GM12878 (cell line): ENCODE results near the gene ATXN1. TPM values are rescaled to one million over a fixed set of nuclear protein-coding genes. Genes with fewer than 3 reads are reported as not detected.

Experiments used
- EP300 ChIP-seq, 2 experiments: fragments of 150-350 bp in 1 of 2; IDR thresholded peaks; 2 replicates each; pipeline ENCODE4 v1.6.1; 2011 to 2012; ENCODE audit warnings: low read depth in 2 of 2, low read length in 2 of 2, borderline replicate concordance in 1 of 2, improper control_type of control experiment in 1 of 2, inconsistent platforms in 1 of 2; ENCODE audit not compliant: control insufficient read depth in 1 of 2
- PAX8 ChIP-seq: fragments of 450-650 bp; IDR thresholded peaks from 2 replicates; pipeline ENCODE4 v1.6.1; 2017; ENCODE audit warnings: mild to moderate bottlenecking, moderate library complexity
- POLR2A ChIP-seq: IDR thresholded peaks from 2 replicates; pipeline ENCODE4 v1.6.1; 2011; ENCODE audit warnings: low read depth, mild to moderate bottlenecking, low read length
- SIN3A ChIP-seq: IDR thresholded peaks from 2 replicates; pipeline ENCODE4 v1.6.1; 2012; ENCODE audit warnings: low read depth, low read length, improper control_type of control experiment
- SUZ12 ChIP-seq: fragments of 200-600 bp; sonication (generic); IDR thresholded peaks from one replicate; pipeline ENCODE4 v1.6.1; 2018; ENCODE audit warnings: antibody characterized with exemption, mild to moderate bottlenecking; ENCODE audit not compliant: unreplicated experiment
- ZBTB4 ChIP-seq: fragments of 450-650 bp; formaldehyde crosslinking; IDR thresholded peaks from 2 replicates; pipeline ENCODE4 v1.4.0; 2022; ENCODE audit warnings: mild to moderate bottlenecking, moderate library complexity
- ZNF274 ChIP-seq: IDR thresholded peaks from one replicate; pipeline ENCODE4 v1.8.0; 2011; ENCODE audit not compliant: insufficient read length, insufficient read depth
- polyA plus RNA-seq, 11 experiments: library from polyadenylated mRNA; depleted of rRNA in 4 of 11; unstranded in 6 of 11; stranded (reverse) in 5 of 11; fragments of >200 nt; fragmentation: Nextera tagmentation in 4 of 11; fragmentation: Illumina TruSeq in 1 of 11; extraction: Ambion mirVana in 4 of 11; extraction: Trizol in 1 of 11; gene quantifications; 1 replicate in 1 of 11; 2 replicates in 10 of 11; pipeline versions ENCODE4 v1.2.1 to v1.2.3, GENCODE V29; 2011 to 2016; ENCODE audit warnings: inconsistent platforms in 2 of 11, missing spikeins in 2 of 11, low read depth in 1 of 11
- total RNA-seq, 4 experiments: library from RNA; depleted of rRNA in 3 of 4; stranded (reverse); fragments of >200 nt in 3 of 4; fragmentation: Illumina TruSeq in 1 of 4; extraction: Trizol in 1 of 4; gene quantifications; 2 replicates each; pipeline versions ENCODE4 v1.2.1 to v1.2.3, GENCODE V29; 2013 to 2021
- TF ChIP-seq, protein P1 (sequence below): fragments of 450-650 bp; formaldehyde crosslinking; IDR thresholded peaks from 2 replicates; pipeline ENCODE4 v1.5.0; 2022; ENCODE audit warnings: mild to moderate bottlenecking, missing genetic modification characterization

Gene ATXN1
- total and polyA plus RNA-seq, 10 of the 15 experiments (the other 5 are each of a cell fraction or from before 2014, with no cell fraction given), result 12.2 to 51.2 (median 20.5) TPM

DNA sequence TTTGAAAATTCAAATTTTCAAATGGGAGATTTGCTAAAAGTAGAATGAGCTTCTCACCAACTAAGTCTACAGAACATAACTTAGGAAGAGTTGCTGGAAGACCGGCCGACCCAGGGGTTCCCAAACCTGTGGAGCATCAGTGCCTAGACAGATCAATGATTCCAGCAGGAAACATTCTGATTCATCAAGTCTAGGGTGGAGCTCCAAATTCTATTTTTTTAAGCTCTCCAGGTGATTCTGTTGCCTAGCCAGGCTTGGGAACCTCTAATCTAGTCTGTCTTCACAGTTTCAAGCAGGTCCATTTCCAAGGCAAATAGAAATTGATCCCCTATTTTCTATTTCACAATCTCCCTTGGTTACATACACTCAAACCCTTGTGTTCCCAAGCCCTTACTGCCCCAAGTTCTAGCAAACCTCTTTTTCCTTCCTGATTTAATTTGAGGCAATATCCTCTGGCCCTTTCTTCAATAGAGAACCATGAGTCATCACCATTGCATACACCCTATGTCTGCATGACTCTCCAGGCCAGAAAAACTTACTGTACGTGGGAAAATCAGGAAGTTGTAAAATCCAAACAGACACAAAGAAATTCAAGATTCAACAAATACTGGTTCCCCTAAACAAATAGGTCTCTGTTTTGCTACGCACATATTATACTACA, 8.9 kb downstream of the ATXN1 start (continued):
- TF ChIP-seq ZNF274 (no peak), ZBTB4 (CRISPR knock-in tag) (no peak), PAX8 (no peak), POLR2A (no peak), SIN3A (no peak), SUZ12 (no peak), EP300 (IDR thresholded peaks at IDR 0.05; ENCODE audit: borderline replicate concordance in 1 of 2, control insufficient read depth in 1 of 2, low read depth in 2 of 2, low read length in 2 of 2) (no peak)
- TF ChIP-seq, protein P1, sequence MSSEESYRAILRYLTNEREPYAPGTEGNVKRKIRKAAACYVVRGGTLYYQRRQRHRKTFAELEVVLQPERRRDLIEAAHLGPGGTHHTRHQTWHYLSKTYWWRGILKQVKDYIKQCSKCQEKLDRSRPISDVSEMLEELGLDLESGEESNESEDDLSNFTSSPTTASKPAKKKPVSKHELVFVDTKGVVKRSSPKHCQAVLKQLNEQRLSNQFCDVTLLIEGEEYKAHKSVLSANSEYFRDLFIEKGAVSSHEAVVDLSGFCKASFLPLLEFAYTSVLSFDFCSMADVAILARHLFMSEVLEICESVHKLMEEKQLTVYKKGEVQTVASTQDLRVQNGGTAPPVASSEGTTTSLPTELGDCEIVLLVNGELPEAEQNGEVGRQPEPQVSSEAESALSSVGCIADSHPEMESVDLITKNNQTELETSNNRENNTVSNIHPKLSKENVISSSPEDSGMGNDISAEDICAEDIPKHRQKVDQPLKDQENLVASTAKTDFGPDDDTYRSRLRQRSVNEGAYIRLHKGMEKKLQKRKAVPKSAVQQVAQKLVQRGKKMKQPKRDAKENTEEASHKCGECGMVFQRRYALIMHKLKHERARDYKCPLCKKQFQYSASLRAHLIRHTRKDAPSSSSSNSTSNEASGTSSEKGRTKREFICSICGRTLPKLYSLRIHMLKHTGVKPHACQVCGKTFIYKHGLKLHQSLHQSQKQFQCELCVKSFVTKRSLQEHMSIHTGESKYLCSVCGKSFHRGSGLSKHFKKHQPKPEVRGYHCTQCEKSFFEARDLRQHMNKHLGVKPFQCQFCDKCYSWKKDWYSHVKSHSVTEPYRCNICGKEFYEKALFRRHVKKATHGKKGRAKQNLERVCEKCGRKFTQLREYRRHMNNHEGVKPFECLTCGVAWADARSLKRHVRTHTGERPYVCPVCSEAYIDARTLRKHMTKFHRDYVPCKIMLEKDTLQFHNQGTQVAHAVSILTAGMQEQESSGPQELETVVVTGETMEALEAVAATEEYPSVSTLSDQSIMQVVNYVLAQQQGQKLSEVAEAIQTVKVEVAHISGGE (CRISPR knock-in tag), result no peak
